MCF 10A (cell line): ENCODE results near the gene TAF11L12. TPM values are rescaled to one million over a fixed set of nuclear protein-coding genes. Genes with fewer than 3 reads are reported as not detected.
A peak's percentile ranks its signal among the peaks of the same experiment; 100 is the strongest.
"Not testable (repeated sequence)": the region's sequence is repeated elsewhere in the genome, so short reads cannot be mapped to it uniquely, and the experiment has no call there.

ENCODE experiments used
- Bru-seq: library from RNA; stranded (reverse); fragments of 400-500 nt; gene quantifications from one replicate; lab custom pipeline; 2021; lab: Mats Ljungman, UMichigan
- BruChase-seq, 2 experiments: library from RNA; stranded (reverse); fragments of 400-500 nt; gene quantifications; one replicate each; lab custom pipeline; 2021; lab: Mats Ljungman, UMichigan
- BruUV-seq: library from RNA; stranded (reverse); fragments of 400-500 nt; replicated peaks from 2 replicates; lab custom pipeline; 2021; lab: Mats Ljungman, UMichigan
- CTCF ChIA-PET: fragments of 300-600 bp; sonication (Branson Sonifier 250); formaldehyde crosslinking; extraction: SDS; loops from one replicate; lab custom pipeline; 2021; ENCODE audit warnings: antibody characterized with exemption, inconsistent platforms; lab: Yijun Ruan, JAX
- POLR2A ChIA-PET: fragments of 300-600, 350-650 bp; sonication (Branson Sonifier 250); formaldehyde crosslinking; extraction: SDS; loops from one replicate; lab custom pipeline; 2020; ENCODE audit warnings: antibody characterized with exemption, inconsistent platforms; lab: Yijun Ruan, JAX
- DNase-seq: peaks from one replicate; pipeline ENCODE4 v3.0.0-alpha.2; 2018; ENCODE audit not compliant: unreplicated experiment
- H3K27ac Mint-ChIP-seq: one replicate; pipeline ENCODE4 v1.8.0; 2022; ENCODE audit warnings: mild to moderate bottlenecking, low read depth, mixed read lengths; ENCODE audit not compliant: unreplicated experiment
- H3K27me3 Mint-ChIP-seq: one replicate; pipeline ENCODE4 v1.8.0; 2022; ENCODE audit warnings: mixed read lengths; ENCODE audit not compliant: insufficient read depth, unreplicated experiment
- H3K36me3 Mint-ChIP-seq: one replicate; pipeline ENCODE4 v1.8.0; 2022; ENCODE audit warnings: mild to moderate bottlenecking, moderate library complexity, mixed read lengths; ENCODE audit not compliant: insufficient read depth, unreplicated experiment
- H3K4me1 Mint-ChIP-seq: one replicate; pipeline ENCODE4 v1.8.0; 2022; ENCODE audit warnings: mixed read lengths; ENCODE audit not compliant: insufficient read depth, unreplicated experiment
- H3K4me3 Mint-ChIP-seq: one replicate; pipeline ENCODE4 v1.8.0; 2022; ENCODE audit warnings: mild to moderate bottlenecking, moderate library complexity, mixed read lengths; ENCODE audit not compliant: unreplicated experiment
- H3K9me3 Mint-ChIP-seq: one replicate; pipeline ENCODE4 v1.8.0; 2022; ENCODE audit warnings: mixed read lengths; ENCODE audit not compliant: unreplicated experiment
- intact Hi-C: fragments of 100-400 bp; cut with micrococcal nuclease; formaldehyde crosslinking; loops from 2 replicates; pipeline ENCODE4 v1.14.1; 2022
- long read RNA-seq: library from polyadenylated mRNA; stranded (forward); transcript quantifications from one replicate; pipeline ENCODE4 v2.0.0, GENCODE V29; 2022
- total RNA-seq: library from RNA; stranded (reverse); gene quantifications from 2 replicates; pipeline ENCODE4 v1.2.3, GENCODE V29; 2022

TAF11L12 gene
- total RNA-seq (not detected in 2 replicates), Bru-seq, nascent RNA (not detected), BruChase-seq, experiment 1, labeled RNA remaining after a 6-hour chase (not detected), BruChase-seq, experiment 2, labeled RNA remaining after a 2-hour chase (not detected)
- long read RNA-seq, result 0 reads

- POLR2A ChIA-PET, H3K9me3 Mint-ChIP-seq, H3K27me3 Mint-ChIP-seq, intact Hi-C loops, H3K36me3 Mint-ChIP-seq, BruUV-seq, H3K27ac Mint-ChIP-seq, H3K4me1 Mint-ChIP-seq, H3K4me3 Mint-ChIP-seq, DNase-seq: not testable (repeated sequence)
- CTCF ChIA-PET, result interaction anchor here (0.6 kb wide), 2 partner anchors 192 to 358 kb away, joined by 3 read pairs; no protein-coding TSS in a partner anchor
These were observed at the start of gene TAF11L12 for GRCh38 chr5:17610092-17610491. Gene TAF11L12, plus strand, starts transcription at chr5:17610392.

DNA sequence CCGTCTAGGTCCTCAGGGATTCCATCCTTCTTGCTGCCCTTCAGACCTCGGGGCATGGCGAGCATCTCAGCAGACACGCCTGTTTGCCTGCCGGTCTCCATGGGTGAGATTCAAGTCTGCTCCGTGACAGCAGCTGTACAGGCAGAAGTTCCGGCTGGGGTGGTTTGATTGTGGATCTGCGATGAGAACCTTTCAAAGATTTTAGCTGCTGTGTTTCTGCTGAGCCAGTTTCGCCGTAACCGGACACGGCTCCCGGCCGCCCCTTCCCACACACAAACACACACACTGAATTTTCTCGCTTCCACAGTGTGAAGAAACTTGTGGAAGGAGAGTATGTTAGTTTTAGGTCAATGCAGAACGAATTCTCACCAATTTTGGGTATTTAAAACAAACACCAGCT is 24.5 kb upstream of the TAF11L12 start, which contains the start of gene TAF11L7:
TSS of gene TAF11L7 (minus strand) at position 101 of the 400 bp plus-strand sequence.
- H3K27ac Mint-ChIP-seq, BruUV-seq, CTCF ChIA-PET, H3K27me3 Mint-ChIP-seq, H3K36me3 Mint-ChIP-seq, POLR2A ChIA-PET, H3K4me3 Mint-ChIP-seq, H3K9me3 Mint-ChIP-seq, intact Hi-C loops, H3K4me1 Mint-ChIP-seq, DNase-seq: not testable (repeated sequence)

DNA sequence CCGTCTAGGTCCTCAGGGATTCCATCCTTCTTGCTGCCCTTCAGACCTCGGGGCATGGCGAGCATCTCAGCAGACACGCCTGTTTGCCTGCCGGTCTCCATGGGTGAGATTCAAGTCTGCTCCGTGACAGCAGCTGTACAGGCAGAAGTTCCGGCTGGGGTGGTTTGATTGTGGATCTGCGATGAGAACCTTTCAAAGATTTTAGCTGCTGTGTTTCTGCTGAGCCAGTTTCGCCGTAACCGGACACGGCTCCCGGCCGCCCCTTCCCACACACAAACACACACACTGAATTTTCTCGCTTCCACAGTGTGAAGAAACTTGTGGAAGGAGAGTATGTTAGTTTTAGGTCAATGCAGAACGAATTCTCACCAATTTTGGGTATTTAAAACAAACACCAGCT is 19.3 kb upstream of the TAF11L12 start, which contains the start of gene TAF11L8:
TSS of gene TAF11L8 (minus strand) at position 101 of the 400 bp plus-strand sequence.
- H3K27me3 Mint-ChIP-seq, POLR2A ChIA-PET, DNase-seq, BruUV-seq, H3K36me3 Mint-ChIP-seq, H3K27ac Mint-ChIP-seq, intact Hi-C loops, H3K4me3 Mint-ChIP-seq, H3K4me1 Mint-ChIP-seq, CTCF ChIA-PET, H3K9me3 Mint-ChIP-seq: not testable (repeated sequence)

GRCh38 chr5:17594255-17594654 is 15.9 kb upstream of the TAF11L12 start, which contains the start of gene TAF11L9:
Gene TAF11L9, minus strand, starts transcription at chr5:17594394.
- H3K27me3 Mint-ChIP-seq, H3K9me3 Mint-ChIP-seq, CTCF ChIA-PET, intact Hi-C loops, H3K36me3 Mint-ChIP-seq, POLR2A ChIA-PET, H3K4me3 Mint-ChIP-seq, DNase-seq, H3K4me1 Mint-ChIP-seq, H3K27ac Mint-ChIP-seq, BruUV-seq: not testable (repeated sequence)

DNA sequence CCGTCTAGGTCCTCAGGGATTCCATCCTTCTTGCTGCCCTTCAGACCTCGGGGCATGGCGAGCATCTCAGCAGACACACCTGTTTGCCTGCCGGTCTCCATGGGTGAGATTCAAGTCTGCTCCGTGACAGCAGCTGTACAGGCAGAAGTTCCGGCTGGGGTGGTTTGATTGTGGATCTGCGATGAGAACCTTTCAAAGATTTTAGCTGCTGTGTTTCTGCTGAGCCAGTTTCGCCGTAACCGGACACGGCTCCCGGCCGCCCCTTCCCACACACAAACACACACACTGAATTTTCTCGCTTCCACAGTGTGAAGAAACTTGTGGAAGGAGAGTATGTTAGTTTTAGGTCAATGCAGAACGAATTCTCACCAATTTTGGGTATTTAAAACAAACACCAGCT is 12.5 kb upstream of the TAF11L12 start, which contains the start of gene TAF11L10:
TSS of gene TAF11L10 (minus strand) at position 101 of the 400 bp plus-strand sequence.
- POLR2A ChIA-PET, H3K4me3 Mint-ChIP-seq, CTCF ChIA-PET, H3K9me3 Mint-ChIP-seq, intact Hi-C loops, H3K4me1 Mint-ChIP-seq, DNase-seq, H3K27ac Mint-ChIP-seq, BruUV-seq, H3K27me3 Mint-ChIP-seq, H3K36me3 Mint-ChIP-seq: not testable (repeated sequence)

DNA sequence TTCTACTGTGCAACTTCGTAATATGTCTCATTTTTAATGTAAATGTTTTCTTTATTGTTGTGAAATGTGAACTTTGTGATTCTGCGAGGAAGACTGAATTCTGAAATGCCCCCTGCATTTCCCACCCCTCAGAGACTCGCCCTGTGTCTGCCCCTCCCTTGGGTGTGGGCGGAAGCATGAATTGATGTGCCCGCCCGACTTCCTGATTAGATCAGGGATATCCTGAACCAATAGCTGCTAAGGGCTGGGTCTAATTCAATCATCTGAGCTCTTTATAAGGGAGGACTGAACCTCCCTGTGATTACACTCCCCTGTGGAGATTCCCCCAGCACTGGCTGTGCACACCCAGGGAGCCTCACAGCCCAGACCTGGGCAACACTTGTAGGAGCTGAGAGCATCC is 6.3 kb upstream of the TAF11L12 start, which contains the start of gene TAF11L11:
TSS of gene TAF11L11 (plus strand) at position 304 of the 400 bp plus-strand sequence.
- H3K36me3 Mint-ChIP-seq, H3K4me3 Mint-ChIP-seq, H3K27me3 Mint-ChIP-seq, BruUV-seq, H3K9me3 Mint-ChIP-seq, H3K27ac Mint-ChIP-seq, CTCF ChIA-PET, POLR2A ChIA-PET, intact Hi-C loops, H3K4me1 Mint-ChIP-seq: not testable (repeated sequence)
- DNase-seq, result peak; percentile 2
